HG03039 (cell line): ENCODE results near the gene CHST6.
A peak's percentile ranks its signal among the peaks of the same experiment; 100 is the strongest.
"Not testable (repeated sequence)": the region's sequence is repeated elsewhere in the genome, so short reads cannot be mapped to it uniquely, and the experiment has no call there.

Experiments used
- ATAC-seq: cut with Tn5 transposase; IDR thresholded peaks from one replicate; pipeline ENCODE4 v1.9.1; 2021; ENCODE audit warnings: mild to moderate bottlenecking, moderate library complexity; ENCODE audit not compliant: unreplicated experiment

Gene CHST6

GRCh38 chr16:75495076-75495674 lies at the start of gene CHST6:
CHST6 (minus strand) TSS chr16:75495441; CDS start chr16:75479828, 15,613 bp downstream.
- peak; percentile 68 for ATAC-seq

- not testable (repeated sequence) for ATAC-seq
Measured at GRCh38 chr16:75542462-75542861, 47.2 kb upstream of the CHST6 start.

- no peak for ATAC-seq
Measured at GRCh38 chr16:75541236-75541635, 46.0 kb upstream of the CHST6 start.

- not testable (repeated sequence) for ATAC-seq
Measured at GRCh38 chr16:75538882-75539565, 43.8 kb upstream of the CHST6 start.

GRCh38 chr16:75537776-75538175 lies 42.5 kb upstream of the CHST6 start:
- no peak for ATAC-seq

- no peak for ATAC-seq
Measured at GRCh38 chr16:75535901-75536300, 40.7 kb upstream of the CHST6 start, which contains the start of gene CHST5. CHST5 (minus strand) TSS chr16:75536108; CDS start chr16:75530384, 5,724 bp downstream.

- no peak for ATAC-seq
Measured at GRCh38 chr16:75535211-75535843, 40.1 kb upstream of the CHST6 start.

- no peak for ATAC-seq
Measured at GRCh38 chr16:75534560-75535205, 39.4 kb upstream of the CHST6 start.

GRCh38 chr16:75532791-75533190 lies 37.5 kb upstream of the CHST6 start:
- no peak for ATAC-seq

GRCh38 chr16:75532142-75532765 lies 37.0 kb upstream of the CHST6 start:
- no peak for ATAC-seq

- ATAC-seq, result no peak
Measured at GRCh38 chr16:75529959-75530358, 34.7 kb upstream of the CHST6 start.

- ATAC-seq, result no peak
Measured at GRCh38 chr16:75529056-75529905, 34.0 kb upstream of the CHST6 start.

GRCh38 chr16:75527825-75528299 lies 32.6 kb upstream of the CHST6 start:
- no peak for ATAC-seq

GRCh38 chr16:75526032-75526790 lies 31.0 kb upstream of the CHST6 start:
- no peak for ATAC-seq

- ATAC-seq, result no peak
Measured at GRCh38 chr16:75519175-75519574, 23.9 kb upstream of the CHST6 start.

GRCh38 chr16:75516189-75516966 lies 21.1 kb upstream of the CHST6 start:
- ATAC-seq, result not testable (repeated sequence)

- ATAC-seq, result no peak
Measured at GRCh38 chr16:75514296-75514695, 19.1 kb upstream of the CHST6 start.

GRCh38 chr16:75506574-75506973 lies 11.3 kb upstream of the CHST6 start:
- ATAC-seq, result no peak

- ATAC-seq, result no peak
Measured at GRCh38 chr16:75506107-75506506, 10.9 kb upstream of the CHST6 start.
